HEK293 (cell line): ENCODE results near the gene ACAP1.

ENCODE experiments used
- CTCF ChIA-PET: fragments of 350-600 bp; formaldehyde crosslinking; extraction: SDS; loops from one replicate; lab custom pipeline; 2021; ENCODE audit warnings: antibody characterized with exemption; lab: Yijun Ruan, JAX
- POLR2A ChIA-PET: fragments of 300-600 bp; formaldehyde crosslinking; extraction: SDS; loops from one replicate; lab custom pipeline; 2020; ENCODE audit warnings: antibody characterized with exemption, inconsistent platforms; lab: Yijun Ruan, JAX
- H3K27ac ChIP-seq: fragments of 200-500 bp; sonication (Bioruptor generic); 2 replicates; pipeline ENCODE4 v1.5.1; 2014; ENCODE audit warnings: low read depth, low read length, control low read depth, inconsistent platforms; ENCODE audit errors: extremely low read depth
- H3K36me3 ChIP-seq, 2 experiments: fragments of 200-500 bp in 1 of 2; sonication (Bioruptor generic) in 1 of 2; 1 replicate in 1 of 2; 2 replicates in 1 of 2; pipeline ENCODE4 v1.5.1; 2014 to 2017; ENCODE audit warnings: inconsistent platforms in 2 of 2, low read length in 2 of 2; ENCODE audit not compliant: control insufficient read depth in 2 of 2, insufficient read depth in 1 of 2
- H3K4me1 ChIP-seq: fragments of 200-500 bp; sonication (Bioruptor generic); 2 replicates; pipeline ENCODE4 v1.5.1; 2014; ENCODE audit warnings: mild to moderate bottlenecking, low read length, inconsistent platforms; ENCODE audit not compliant: control insufficient read depth, insufficient read depth
- H3K4me3 ChIP-seq: 2 replicates; pipeline ENCODE4 v1.5.1; 2011; ENCODE audit warnings: low read depth, mild to moderate bottlenecking, control low read depth, low read length, moderate library complexity
- H3K9me3 ChIP-seq: fragments of 200-500 bp; sonication (Bioruptor generic); 2 replicates; pipeline ENCODE4 v1.5.1; 2014; ENCODE audit warnings: low read depth, low read length, inconsistent platforms; ENCODE audit not compliant: control insufficient read depth, insufficient read depth
- GLI4 ChIP-seq: fragments of 450-650 bp; formaldehyde crosslinking; IDR thresholded peaks from 2 replicates; pipeline ENCODE4 v1.5.1; 2016; ENCODE audit warnings: missing biosample characterization, missing genetic modification characterization
- GLIS1 ChIP-seq: fragments of 450-650 bp; formaldehyde crosslinking; IDR thresholded peaks from 2 replicates; pipeline ENCODE4 v1.5.1; 2016; ENCODE audit warnings: missing biosample characterization, missing genetic modification characterization
- IKZF3 ChIP-seq: fragments of 450-650 bp; IDR thresholded peaks from 2 replicates; pipeline ENCODE4 v1.5.0; 2018; ENCODE audit warnings: missing biosample characterization, mild to moderate bottlenecking, missing genetic modification characterization, moderate library complexity
- RBAK ChIP-seq: fragments of 450-650 bp; formaldehyde crosslinking; IDR thresholded peaks from 2 replicates; pipeline ENCODE4 v1.5.1; 2016; ENCODE audit warnings: missing biosample characterization, missing genetic modification characterization
- ZBTB1 ChIP-seq: fragments of 450-650 bp; formaldehyde crosslinking; IDR thresholded peaks from 2 replicates; pipeline ENCODE4 v1.5.1; 2016; ENCODE audit warnings: missing biosample characterization, missing genetic modification characterization
- ZBTB17 ChIP-seq: fragments of 450-650 bp; formaldehyde crosslinking; IDR thresholded peaks from 2 replicates; pipeline ENCODE4 v1.5.1; 2016; ENCODE audit warnings: missing biosample characterization, missing genetic modification characterization
- ZEB2 ChIP-seq: fragments of 450-650 bp; formaldehyde crosslinking; IDR thresholded peaks from 2 replicates; pipeline ENCODE4 v1.5.1; 2016; ENCODE audit warnings: missing biosample characterization, missing genetic modification characterization
- ZFP3 ChIP-seq: fragments of 450-650 bp; formaldehyde crosslinking; IDR thresholded peaks from 2 replicates; pipeline ENCODE4 v1.5.1; 2016; ENCODE audit warnings: low read depth, missing biosample characterization, missing genetic modification characterization
- ZFP41 ChIP-seq: fragments of 450-650 bp; formaldehyde crosslinking; IDR thresholded peaks from 2 replicates; pipeline ENCODE4 v1.5.1; 2016; ENCODE audit warnings: missing biosample characterization, missing genetic modification characterization, borderline replicate concordance
- ZNF2 ChIP-seq: fragments of 450-650 bp; formaldehyde crosslinking; IDR thresholded peaks from 2 replicates; pipeline ENCODE4 v1.5.1; 2016; ENCODE audit warnings: missing biosample characterization, missing genetic modification characterization
- ZNF202 ChIP-seq: fragments of 450-650 bp; formaldehyde crosslinking; IDR thresholded peaks from 2 replicates; pipeline ENCODE4 v1.5.1; 2016; ENCODE audit warnings: missing biosample characterization, missing genetic modification characterization, borderline replicate concordance
- ZNF211 ChIP-seq: fragments of 450-650 bp; formaldehyde crosslinking; IDR thresholded peaks from 2 replicates; pipeline ENCODE4 v1.5.1; 2016; ENCODE audit warnings: low read depth, missing biosample characterization, missing genetic modification characterization
- ZNF274 ChIP-seq, 2 experiments: fragments of 200-500 bp in 1 of 2; fragments of 450-650 bp in 1 of 2; sonication (Bioruptor generic) in 1 of 2; formaldehyde crosslinking in 1 of 2; IDR thresholded peaks; 2 replicates each; pipeline versions ENCODE4 v1.5.1 to v1.6.1; 2014 to 2016; ENCODE audit warnings: borderline replicate concordance in 1 of 2, inconsistent platforms in 1 of 2, low read length in 1 of 2, missing biosample characterization in 1 of 2, missing genetic modification characterization in 1 of 2
- ZNF302 ChIP-seq: fragments of 450-650 bp; formaldehyde crosslinking; IDR thresholded peaks from 2 replicates; pipeline ENCODE4 v1.5.1; 2016; ENCODE audit warnings: missing biosample characterization, missing genetic modification characterization, low read depth
- ZNF37A ChIP-seq: fragments of 450-650 bp; IDR thresholded peaks from 2 replicates; pipeline ENCODE4 v1.5.1; 2018; ENCODE audit warnings: missing biosample characterization, missing genetic modification characterization
- ZNF561 ChIP-seq: fragments of 450-650 bp; IDR thresholded peaks from 2 replicates; pipeline ENCODE4 v1.5.1; 2018; ENCODE audit warnings: missing biosample characterization, missing genetic modification characterization, borderline replicate concordance
- ZNF571 ChIP-seq: fragments of 450-650 bp; formaldehyde crosslinking; IDR thresholded peaks from 2 replicates; pipeline ENCODE4 v1.5.0; 2017; ENCODE audit warnings: missing biosample characterization, missing genetic modification characterization
- ZNF600 ChIP-seq: fragments of 450-650 bp; formaldehyde crosslinking; IDR thresholded peaks from 2 replicates; pipeline ENCODE4 v1.5.1; 2016; ENCODE audit warnings: missing biosample characterization, missing genetic modification characterization
- ZNF664 ChIP-seq: fragments of 450-650 bp; formaldehyde crosslinking; IDR thresholded peaks from 2 replicates; pipeline ENCODE4 v1.5.1; 2016; ENCODE audit warnings: missing biosample characterization, missing genetic modification characterization
- ZNF76 ChIP-seq: fragments of 450-650 bp; formaldehyde crosslinking; IDR thresholded peaks from 2 replicates; pipeline ENCODE4; 2016; ENCODE audit warnings: low read depth, missing biosample characterization, missing genetic modification characterization, borderline replicate concordance
- ZNF768 ChIP-seq: fragments of 450-650 bp; formaldehyde crosslinking; IDR thresholded peaks from 2 replicates; pipeline ENCODE4 v1.5.1; 2018; ENCODE audit warnings: missing biosample characterization, mild to moderate bottlenecking, missing genetic modification characterization
- ZSCAN30 ChIP-seq: fragments of 450-650 bp; IDR thresholded peaks from 2 replicates; pipeline ENCODE4 v1.5.1; 2018; ENCODE audit warnings: missing biosample characterization, mild to moderate bottlenecking, missing genetic modification characterization, moderate library complexity
- TF ChIP-seq, protein P1 (sequence below): fragments of 450-650 bp; IDR thresholded peaks from 2 replicates; pipeline ENCODE4 v1.5.1; 2018; ENCODE audit warnings: missing biosample characterization, mild to moderate bottlenecking, missing genetic modification characterization
- TF ChIP-seq, protein P2 (sequence below): fragments of 450-650 bp; formaldehyde crosslinking; IDR thresholded peaks from 2 replicates; pipeline ENCODE4 v1.5.1; 2016; ENCODE audit warnings: missing biosample characterization, missing genetic modification characterization
- TF ChIP-seq, protein P3 (sequence below): fragments of 450-650 bp; formaldehyde crosslinking; IDR thresholded peaks from 2 replicates; pipeline ENCODE4 v1.5.1; 2016; ENCODE audit warnings: missing biosample characterization, missing genetic modification characterization
- TF ChIP-seq, protein P4 (sequence below): fragments of 450-650 bp; formaldehyde crosslinking; IDR thresholded peaks from 2 replicates; pipeline ENCODE4 v1.5.1; 2017; ENCODE audit warnings: missing biosample characterization, missing genetic modification characterization

Gene ACAP1

DNA sequence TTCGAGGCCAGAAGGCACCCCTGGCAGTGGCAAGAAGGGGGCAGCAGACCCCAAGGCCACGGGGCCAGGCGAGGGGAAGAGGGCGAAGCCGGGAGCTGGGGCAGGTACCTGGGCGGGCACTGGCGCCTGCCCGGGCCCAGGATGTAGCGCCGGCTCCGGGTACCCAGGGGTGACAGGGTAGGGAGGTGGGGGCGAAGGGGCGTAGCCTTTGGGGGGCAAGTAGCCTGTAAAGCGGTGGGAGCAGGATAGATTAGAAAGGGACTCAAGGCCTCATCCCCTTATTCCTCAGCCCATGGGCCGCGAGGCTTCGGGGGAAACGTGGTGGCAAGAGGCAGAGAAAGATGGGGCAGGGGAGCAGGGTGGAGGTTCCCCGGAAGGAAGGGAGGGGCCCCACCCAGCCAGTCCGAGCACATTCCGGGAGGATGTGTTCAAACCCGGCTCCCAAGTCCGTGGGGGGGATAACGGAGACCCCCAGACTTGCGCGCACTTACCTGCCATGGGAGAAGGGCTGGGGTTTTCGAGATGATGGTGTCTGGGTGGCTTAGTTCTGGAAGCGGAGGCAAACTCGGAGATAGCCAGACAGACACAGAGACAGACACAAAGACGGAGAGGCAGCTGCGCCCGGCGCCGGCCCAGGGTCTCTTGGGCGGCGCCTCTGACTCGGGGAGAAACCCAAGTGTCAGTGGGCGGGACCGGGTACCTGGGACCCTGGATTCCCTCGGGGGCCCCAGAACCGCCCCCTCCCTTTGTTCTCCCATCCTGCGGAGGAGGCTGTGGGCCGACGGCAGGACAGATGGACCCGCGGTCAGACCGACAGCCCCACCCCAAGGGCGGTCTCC, 57.5 kb downstream of the ACAP1 start (continued):
- TF ChIP-seq, protein P1, sequence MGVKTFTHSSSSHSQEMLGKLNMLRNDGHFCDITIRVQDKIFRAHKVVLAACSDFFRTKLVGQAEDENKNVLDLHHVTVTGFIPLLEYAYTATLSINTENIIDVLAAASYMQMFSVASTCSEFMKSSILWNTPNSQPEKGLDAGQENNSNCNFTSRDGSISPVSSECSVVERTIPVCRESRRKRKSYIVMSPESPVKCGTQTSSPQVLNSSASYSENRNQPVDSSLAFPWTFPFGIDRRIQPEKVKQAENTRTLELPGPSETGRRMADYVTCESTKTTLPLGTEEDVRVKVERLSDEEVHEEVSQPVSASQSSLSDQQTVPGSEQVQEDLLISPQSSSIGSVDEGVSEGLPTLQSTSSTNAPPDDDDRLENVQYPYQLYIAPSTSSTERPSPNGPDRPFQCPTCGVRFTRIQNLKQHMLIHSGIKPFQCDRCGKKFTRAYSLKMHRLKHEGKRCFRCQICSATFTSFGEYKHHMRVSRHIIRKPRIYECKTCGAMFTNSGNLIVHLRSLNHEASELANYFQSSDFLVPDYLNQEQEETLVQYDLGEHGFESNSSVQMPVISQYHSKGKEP (tag by site-specific recombination) = no peak
- TF ChIP-seq ZNF202 (tag by site-specific recombination) (no peak), ZEB2 (tag by site-specific recombination) (0 out of 2 replicates have a peak, but pooled peaks have one; percentile 14)
- TF ChIP-seq, all 188 proteins: peak for 9

DNA sequence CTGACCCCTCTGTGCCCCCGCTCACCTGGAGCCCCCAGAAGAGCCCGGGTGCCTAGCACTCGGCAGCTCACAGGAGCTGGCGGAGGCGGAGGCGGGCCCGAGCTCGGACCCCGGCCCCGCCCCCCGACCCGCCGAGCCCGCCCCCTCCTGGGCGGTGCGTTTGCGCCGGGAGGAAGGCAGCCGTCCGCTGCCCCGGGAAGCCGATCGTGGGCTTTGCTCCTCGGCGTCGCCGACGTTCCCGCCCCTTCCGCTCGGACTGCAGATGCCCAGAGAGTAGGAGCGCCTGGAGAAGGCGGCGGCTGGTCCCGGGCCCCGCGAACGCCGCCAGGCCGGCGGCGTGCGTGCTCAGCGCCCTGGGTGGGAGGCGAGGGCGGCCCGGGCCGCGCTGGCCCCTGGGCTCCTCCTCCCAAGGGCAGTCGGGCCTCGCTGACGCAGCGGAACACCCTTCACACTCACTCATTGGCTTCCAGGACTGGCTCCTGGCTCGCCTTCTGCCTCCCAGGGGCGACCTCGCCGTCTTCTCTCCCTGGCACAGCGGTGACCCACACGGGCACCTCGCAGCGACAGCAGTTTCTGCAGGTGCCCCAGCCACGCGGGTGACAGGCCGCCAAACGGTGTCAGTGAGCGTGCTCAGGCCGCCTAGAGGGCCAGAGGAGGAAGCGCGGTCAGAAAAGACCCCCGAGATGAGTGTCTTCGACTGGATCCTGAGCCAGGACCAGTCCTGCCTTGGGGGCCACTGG, 58.3 kb downstream of the ACAP1 start, which contains the start of gene PLSCR3:
Gene PLSCR3 (minus strand): TSS at position 74 of the 740 bp plus-strand sequence. CDS start 415 bp downstream, outside the sequence.
- CTCF ChIA-PET = interaction anchor here (0.6 to 2.0 kb wide), 3 partner anchors 9 to 166 kb away, joined by 3 to 4 read pairs (median 3); partner anchors contain the start of gene TMEM256
- POLR2A ChIA-PET = interaction anchor here (0.6 to 3.4 kb wide), 15 partner anchors 9 to 257 kb away, joined by 3 to 67 read pairs (median 4); partner anchors contain the start of genes NEURL4, TMEM102, TMEM256 and TMEM95
- peak within 1 kb of the TSS; percentile 89 for H3K27ac ChIP-seq
- H3K4me1 ChIP-seq = peaks cover 3% of the 10 kb centered on the region
- H3K4me3 ChIP-seq = peak within 1 kb of the TSS; percentile 69
- no peaks in the 10 kb centered on the region for H3K9me3 ChIP-seq
- H3K36me3 ChIP-seq = peaks cover 0 to 26% of the 10 kb centered on the region in 2 experiments; a peak in 1 of 3 replicates
- TF ChIP-seq ZNF561 (tag by site-specific recombination) (peak; percentile 75), ZNF571 (tag by site-specific recombination) (no peak), ZNF768 (tag by site-specific recombination) (no peak), ZFP41 (tag by site-specific recombination) (no peak), ZNF211 (no peak), ZNF302 (no peak), ZSCAN30 (tag by site-specific recombination) (0 out of 2 replicates have a peak, but pooled peaks have one; percentile 23), GLIS1 (peak; percentile 83), ZBTB1 (tag by site-specific recombination) (no peak), ZNF274 (IDR thresholded peaks at IDR 0.05; ENCODE audit: low read length) (no peak), ZNF274 (tag by site-specific recombination; IDR thresholded peaks at IDR 0.05; ENCODE audit: borderline replicate concordance) (no peak), GLI4 (no peak), ZNF664 (tag by site-specific recombination) (no peak), ZFP3 (tag by site-specific recombination) (no peak), ZNF37A (tag by site-specific recombination) (no peak), RBAK (no peak), IKZF3 (tag by site-specific recombination) (peak; percentile 62; the same call in 1 of the 2 replicates), ZBTB17 (tag by site-specific recombination) (peak; percentile 32; the same call in 1 of the 2 replicates), ZNF76 (no peak; the same call in 1 of the 2 replicates), ZNF2 (tag by site-specific recombination) (peak; percentile 41; the same call in 1 of the 2 replicates), ZNF600 (tag by site-specific recombination) (0 out of 2 replicates have a peak, but pooled peaks have one; percentile 15), ZEB2 (tag by site-specific recombination) (peak; percentile 12; the same call in 1 of the 2 replicates)
- TF ChIP-seq, protein P2, sequence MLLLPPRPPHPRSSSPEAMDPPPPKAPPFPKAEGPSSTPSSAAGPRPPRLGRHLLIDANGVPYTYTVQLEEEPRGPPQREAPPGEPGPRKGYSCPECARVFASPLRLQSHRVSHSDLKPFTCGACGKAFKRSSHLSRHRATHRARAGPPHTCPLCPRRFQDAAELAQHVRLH = no peak
- TF ChIP-seq, protein P3, sequence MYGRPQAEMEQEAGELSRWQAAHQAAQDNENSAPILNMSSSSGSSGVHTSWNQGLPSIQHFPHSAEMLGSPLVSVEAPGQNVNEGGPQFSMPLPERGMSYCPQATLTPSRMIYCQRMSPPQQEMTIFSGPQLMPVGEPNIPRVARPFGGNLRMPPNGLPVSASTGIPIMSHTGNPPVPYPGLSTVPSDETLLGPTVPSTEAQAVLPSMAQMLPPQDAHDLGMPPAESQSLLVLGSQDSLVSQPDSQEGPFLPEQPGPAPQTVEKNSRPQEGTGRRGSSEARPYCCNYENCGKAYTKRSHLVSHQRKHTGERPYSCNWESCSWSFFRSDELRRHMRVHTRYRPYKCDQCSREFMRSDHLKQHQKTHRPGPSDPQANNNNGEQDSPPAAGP (tag by site-specific recombination) = peak; percentile 55; the same call in 1 of the 2 replicates
- TF ChIP-seq, protein P4, sequence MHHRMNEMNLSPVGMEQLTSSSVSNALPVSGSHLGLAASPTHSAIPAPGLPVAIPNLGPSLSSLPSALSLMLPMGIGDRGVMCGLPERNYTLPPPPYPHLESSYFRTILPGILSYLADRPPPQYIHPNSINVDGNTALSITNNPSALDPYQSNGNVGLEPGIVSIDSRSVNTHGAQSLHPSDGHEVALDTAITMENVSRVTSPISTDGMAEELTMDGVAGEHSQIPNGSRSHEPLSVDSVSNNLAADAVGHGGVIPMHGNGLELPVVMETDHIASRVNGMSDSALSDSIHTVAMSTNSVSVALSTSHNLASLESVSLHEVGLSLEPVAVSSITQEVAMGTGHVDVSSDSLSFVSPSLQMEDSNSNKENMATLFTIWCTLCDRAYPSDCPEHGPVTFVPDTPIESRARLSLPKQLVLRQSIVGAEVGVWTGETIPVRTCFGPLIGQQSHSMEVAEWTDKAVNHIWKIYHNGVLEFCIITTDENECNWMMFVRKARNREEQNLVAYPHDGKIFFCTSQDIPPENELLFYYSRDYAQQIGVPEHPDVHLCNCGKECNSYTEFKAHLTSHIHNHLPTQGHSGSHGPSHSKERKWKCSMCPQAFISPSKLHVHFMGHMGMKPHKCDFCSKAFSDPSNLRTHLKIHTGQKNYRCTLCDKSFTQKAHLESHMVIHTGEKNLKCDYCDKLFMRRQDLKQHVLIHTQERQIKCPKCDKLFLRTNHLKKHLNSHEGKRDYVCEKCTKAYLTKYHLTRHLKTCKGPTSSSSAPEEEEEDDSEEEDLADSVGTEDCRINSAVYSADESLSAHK (tag by site-specific recombination) = peak; percentile 72
- TF ChIP-seq, protein P1 (tag by site-specific recombination) = no peak
